RPMI7951 (cell line): Measurements from ENCODE around the gene PTPRM. TPM values are rescaled to one million over a fixed set of nuclear protein-coding genes. Genes with fewer than 3 reads are reported as not detected.

Source experiments
- DNase-seq: peaks from one replicate; pipeline ENCODE4 v3.0.0-alpha.2; 2012; ENCODE audit warnings: low read depth
- total RNA-seq: library from RNA; depleted of rRNA; stranded (reverse); fragments of >200 nt; shearing (Covaris generic); gene quantifications from 2 replicates; pipeline ENCODE4 v1.2.3, GENCODE V29; 2014

The PTPRM gene
- total RNA-seq, 1 experiment from 2014 or later: 51.8 TPM

DNA sequence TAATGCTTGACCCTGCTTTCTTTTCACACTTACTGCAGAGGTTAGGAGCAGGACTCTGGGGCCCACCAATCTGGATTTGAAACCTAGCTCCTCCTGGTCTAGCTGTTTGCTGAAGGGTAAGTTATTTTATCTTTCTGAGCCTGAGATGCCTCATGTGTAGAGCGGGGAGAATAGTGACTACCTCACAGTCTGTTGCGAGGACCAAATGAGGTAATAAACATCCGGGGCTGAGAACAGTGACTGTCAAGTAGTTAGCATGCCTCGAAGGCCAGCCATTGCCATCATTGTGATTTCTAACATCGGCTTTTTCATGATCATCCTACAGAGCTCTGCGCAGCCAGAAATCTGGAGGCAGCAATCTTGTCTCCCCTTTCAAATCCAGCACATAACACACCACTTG lies 32.9 kb downstream of the PTPRM start:
- DNase-seq: no peak

DNA sequence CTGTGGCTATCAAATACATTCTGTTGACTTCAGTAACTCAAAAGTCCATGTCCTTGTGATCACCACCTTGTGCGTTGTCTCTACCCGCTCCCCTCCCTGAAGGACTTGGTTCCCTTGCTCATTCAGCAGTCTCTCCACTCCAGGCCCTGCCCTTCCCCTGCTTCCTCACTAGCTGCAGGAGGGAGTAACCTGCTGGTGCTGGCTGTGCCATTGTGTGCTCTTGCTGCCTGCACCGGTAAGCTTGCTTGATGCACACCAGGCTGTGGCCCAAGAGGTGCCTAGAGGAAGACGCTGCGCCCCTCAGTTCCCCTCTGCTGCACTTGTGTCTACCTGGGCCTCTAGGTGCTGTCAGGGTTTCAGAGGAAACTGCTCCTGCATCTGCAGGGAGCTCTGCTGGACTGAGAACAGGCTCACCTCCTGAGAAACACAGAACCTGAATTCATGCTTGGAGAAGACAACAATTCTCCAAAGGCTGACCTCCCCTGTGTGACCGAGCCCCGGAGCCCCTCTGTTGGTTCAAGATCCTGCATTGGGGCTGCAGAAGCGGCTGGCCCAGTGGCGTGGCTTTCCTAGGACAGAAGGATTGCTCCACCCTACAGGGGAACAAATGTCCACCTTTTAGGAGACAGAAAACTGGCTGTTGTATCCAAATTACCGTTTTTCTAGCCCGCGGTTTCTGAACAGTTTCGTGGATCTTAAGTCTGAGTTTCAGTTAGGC lies 33.6 kb downstream of the PTPRM start:
- no peak for DNase-seq

DNA sequence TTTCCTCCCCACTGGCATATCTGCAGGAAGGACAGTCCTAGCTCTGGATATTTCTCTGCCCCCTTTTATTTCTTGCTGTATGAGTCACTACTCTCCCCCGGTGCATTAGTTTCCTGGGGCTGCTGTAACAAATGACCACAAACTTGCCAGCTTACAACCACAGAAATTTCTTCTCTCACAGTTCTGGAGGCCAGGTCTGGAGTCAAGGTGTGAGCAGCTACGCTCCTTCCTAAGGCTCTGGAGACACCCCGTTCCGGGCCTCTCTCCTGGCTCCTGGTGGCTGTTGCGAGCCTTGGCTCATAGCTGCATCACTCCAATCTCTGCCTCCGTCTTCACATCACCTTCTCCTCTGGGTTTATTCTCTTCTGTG lies 34.1 kb downstream of the PTPRM start:
- DNase-seq: peak; percentile 89

DNA sequence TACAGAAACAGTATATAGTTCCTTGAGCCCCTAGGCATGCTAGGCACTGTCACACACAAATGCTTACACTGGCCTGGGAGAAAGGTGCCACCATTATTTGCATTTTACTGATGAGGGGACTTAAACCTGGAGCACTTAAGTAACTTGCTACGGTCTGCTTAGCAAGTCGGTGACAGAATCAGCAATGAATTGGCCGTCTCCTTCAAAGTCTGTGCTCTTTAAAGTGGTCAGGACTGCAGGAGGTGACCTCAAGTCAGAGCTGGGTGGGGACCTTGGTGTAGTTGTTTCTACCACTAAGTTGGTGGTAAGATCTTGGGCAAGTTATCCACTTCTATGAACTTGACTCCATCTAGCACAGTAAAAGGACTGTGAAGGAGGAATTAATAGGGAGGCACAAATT lies 34.8 kb downstream of the PTPRM start:
- DNase-seq: no peak

DNA sequence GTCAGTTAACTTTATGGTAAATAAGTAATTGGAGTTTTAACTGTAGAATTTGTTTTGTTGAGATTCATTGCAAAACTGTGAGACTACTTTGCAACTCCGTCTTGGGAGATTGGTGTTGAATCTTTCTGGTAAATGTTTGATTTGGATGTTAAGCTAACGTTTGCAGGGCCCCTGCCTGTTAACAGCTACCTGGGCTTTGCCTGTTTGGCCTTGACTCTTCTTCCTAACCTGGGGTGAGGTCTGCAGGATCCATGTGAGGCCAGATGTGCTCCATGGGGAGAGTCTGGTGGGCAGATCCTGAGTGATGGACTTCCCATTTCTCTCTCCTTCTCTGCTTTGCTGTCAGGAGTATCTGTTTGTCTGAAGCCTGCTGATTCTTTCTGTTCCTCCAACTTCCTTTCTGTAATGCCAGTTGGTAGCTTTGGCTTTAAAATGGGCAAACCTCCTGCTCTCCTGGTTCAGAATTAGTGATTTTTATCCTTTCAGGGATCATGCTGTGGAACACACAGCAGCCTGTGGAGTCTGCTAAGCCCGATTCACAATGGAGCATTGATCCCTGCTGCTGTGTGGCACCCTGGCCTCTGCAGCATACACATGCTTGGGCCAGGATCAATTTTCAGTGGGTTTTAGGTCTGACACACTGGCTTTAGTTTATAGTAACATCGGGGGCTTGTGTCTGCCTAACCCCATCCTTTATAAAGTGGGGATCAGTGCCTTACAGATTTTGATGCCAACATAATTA lies 36.3 kb downstream of the PTPRM start:
- no peak for DNase-seq

DNA sequence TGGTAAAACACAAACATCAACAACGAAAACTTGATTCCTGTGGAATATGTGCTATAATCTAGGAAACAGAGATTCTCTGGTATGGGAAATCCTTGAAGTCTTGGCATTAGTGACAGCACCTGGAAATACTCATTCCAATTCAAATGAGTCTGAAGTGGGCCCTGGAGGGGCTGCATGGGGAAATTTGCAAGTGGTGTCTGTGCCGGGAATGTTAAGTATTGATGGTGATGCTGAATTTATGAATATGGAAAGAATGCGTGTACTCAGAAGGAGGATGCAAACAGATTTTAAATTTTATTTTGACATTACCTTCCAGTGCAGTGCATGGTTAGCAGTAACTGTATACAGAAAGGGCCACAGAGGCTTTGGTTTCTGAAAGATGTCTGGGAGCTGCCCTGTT lies 37.2 kb downstream of the PTPRM start:
- no peak for DNase-seq

DNA sequence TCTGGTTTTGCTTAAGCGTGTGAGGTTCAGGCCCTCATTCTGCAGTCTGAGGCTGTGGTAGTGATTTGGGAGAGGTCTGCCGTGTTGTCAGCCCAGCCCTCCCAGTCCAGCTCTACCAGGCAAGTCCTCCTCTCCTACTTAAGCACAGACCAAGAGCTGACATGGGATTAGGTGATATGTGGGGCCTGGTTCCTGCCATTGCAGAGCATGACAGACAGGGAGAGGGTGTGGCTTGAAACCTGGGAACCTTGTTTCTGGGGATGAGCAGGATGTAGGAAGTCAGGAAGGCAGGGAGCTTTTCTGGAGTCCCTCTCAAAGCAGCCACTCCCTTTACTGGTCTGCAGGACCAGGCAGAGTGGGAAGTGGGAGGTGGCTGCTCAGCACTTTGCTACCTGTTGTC lies 38.6 kb downstream of the PTPRM start:
- DNase-seq: no peak

DNA sequence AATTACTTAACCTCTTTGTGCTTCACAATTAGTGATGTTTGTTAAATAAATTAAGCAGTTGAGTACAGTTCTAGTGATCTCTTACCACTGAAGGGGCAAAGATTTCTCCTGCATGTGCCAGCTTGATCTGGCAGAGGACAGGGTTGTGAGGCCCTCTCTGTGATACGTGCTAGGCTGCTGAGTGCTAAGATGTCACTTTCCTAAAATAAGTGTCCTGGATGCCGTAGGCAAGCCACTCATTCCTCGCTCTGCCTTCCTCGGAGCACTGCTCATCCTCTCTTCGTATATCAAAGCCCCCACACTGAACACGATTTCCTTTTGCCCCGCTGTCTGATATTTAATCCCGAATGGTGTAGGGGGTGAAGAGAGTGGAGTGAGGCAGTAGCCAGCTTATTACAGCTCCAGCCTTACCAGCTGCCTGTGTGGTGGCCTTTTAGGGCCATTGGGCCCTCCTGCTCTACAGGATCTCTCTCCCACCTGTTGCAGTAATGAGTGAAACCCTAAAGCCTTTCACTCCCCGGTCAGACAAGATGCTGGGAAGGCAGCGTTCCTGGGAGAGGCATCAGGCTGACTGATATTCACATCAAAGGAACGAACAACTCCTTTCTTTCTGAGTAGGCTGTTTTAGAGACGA lies 40.5 kb downstream of the PTPRM start:
- DNase-seq: no peak

DNA sequence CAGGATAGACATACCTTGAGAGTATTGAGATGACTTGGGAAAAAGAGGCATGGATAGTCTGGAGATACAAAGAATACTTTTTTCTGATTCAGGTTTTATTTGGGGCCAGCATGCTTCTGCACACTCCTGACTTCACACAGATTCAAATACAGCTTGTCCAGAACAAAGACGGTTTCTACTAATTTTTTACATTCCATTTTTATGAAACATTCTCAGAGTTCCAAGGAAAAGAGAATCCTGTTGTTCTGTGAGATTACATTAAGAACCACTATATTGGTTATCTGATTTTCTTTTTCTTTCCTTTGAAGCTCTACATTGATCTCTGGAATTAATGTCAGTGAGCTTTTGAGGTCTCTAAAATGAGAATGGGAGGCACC lies 41.0 kb downstream of the PTPRM start:
- no peak for DNase-seq

DNA sequence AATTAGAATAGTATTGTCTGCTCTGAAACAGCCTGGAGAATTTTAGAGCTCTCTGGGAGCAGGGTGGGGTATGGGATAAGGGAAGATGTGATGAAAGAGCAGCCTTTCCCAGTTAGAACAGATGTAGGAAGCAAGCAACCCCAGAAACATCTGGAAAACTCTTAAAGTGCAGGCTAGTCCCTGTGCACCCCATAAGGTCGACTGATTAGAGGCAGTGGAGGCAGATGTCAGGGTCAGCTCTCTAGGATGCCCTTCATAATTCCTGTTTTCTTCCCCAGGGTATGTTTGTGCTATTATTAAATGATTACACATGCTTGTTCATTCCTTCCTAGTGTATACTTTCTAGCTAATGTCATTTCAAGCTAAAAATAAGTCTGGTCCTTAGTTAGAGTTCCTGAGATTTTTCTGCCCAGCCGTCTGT lies 41.7 kb downstream of the PTPRM start:
- peak; percentile 58 for DNase-seq

DNA sequence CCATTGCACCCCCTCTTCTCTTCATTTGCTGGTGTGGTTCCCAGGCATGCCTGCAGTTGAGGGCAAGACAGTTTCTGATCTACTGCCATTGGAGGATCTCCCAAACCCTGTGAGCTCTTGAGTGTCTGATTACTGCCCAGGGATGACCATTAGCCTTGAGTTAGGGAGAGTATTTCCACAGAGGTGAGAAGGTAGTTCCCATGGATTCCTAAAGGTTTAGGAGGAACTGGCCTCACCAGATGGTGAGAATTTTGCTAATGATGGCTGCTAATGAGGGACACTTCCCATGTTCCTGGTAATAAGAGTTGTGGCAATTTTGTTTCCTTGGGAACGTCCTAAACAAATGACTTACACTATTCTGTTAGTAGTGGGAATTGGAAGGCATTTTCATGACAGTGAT lies 42.5 kb downstream of the PTPRM start:
- no peak for DNase-seq

DNA sequence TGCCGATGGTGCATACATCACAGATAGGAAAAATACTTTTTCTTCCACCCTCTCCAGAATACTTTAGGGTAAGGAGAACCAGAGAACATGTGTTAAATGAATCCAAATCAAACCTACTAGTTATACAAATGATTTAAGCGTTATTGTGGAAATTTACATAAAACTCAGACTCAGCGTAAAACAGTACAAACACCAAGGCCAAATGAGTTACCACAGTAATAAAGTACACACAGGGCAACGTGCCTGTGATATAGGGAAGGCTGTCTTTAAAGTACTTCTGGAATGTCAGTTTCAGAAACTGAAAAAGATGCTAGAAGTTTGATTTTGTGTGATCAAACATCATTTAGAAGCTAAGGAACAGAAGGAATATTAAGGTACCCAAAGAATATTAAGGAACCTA lies 46.9 kb downstream of the PTPRM start:
- DNase-seq: no peak

DNA sequence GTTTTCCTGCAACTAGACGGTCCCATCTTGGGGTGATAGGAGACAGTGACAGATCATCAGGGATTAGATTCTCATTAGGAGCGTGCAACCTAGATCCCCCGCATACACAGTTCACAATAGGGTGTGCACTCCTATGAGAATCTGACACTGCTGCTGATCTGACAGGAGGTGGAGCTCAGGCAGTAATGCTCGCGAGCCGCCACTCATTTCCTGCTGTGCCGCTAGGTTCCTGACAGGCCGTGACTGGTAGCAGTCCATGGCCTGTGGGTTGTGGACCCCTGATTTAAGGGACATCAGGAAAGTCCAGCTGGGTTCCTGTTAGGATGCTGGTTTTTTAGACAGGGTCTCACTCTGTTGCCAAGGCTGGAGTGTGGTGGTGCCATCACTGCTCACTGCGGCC lies 48.7 kb downstream of the PTPRM start:
- DNase-seq: no peak

DNA sequence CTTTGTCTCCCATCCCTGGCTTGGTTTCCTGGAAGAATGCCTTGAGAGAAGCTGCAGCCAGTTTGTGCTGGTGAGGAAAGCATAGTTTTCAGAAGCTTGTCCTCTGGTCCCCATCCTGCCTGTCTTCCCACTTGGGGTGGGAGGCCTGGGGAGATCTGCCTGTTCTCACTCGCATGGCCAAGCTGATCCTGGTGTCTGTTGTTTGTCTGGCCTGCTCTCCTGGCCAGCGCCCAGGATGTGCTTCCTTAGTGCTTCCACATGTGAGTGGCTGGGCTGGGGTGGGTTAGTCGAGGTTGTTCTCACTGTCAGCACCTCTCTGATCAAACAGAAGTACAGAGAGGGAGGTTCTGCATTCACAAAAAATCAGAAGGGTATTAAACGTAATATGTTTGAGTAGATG lies 49.5 kb downstream of the PTPRM start:
- peak; percentile 58 for DNase-seq

DNA sequence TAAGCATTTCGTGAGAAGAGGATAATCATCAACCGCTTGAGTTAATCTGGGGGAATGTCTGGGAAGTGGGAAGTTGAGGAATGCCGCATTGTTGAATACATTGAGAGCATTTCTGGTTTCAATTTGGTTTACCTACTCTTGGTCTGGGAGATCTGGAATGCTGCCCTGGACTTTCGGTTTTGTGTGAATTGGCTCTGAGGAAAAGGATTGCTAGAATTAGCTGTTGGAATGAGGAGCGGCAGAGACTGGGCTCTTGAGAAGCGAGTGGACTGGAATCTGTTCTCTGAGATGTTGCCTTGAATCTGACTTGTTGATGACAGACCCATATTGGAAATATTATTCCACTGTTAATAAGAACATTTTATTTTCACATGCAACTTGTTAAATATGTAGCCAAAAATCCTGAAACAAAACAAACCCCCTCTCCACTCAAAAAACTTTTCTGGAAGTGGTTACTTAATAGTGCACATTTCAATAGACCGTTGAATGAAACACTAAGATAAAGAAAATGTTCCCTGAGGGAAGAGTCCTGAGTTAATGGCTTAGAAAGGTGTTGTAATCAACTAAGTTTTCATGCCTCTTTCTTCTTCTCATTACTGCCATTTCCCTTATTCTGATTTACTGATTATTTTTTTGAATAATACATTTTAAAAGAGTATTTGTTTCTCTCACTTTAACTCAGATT lies 50.8 kb downstream of the PTPRM start:
- peak; percentile 92 for DNase-seq

DNA sequence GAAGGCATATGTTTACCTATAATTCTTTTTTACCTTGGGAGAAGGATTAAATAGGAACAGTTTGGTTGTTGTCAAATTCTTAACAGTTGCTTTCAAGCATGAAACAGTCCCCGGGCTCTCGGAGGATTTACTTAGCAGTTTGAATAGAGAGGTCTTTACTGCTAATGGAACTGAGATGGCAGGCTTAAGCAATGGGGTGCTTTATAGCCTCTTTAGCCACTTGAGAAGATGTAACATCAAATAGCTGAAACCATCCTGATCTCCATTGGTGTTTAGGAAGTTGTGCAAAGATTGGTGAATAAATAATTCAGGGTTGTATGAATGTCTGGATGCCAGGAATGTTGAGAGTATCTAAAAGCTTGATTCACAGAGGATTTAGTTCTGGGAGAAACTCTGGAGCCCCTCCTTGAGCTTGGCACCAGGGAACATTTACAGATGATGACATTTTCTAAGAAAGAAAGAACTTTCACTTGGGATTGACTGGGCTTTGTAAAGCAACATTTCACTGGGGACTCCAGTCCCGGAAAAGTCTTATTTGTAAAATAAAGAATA lies 51.9 kb downstream of the PTPRM start:
- DNase-seq: no peak

DNA sequence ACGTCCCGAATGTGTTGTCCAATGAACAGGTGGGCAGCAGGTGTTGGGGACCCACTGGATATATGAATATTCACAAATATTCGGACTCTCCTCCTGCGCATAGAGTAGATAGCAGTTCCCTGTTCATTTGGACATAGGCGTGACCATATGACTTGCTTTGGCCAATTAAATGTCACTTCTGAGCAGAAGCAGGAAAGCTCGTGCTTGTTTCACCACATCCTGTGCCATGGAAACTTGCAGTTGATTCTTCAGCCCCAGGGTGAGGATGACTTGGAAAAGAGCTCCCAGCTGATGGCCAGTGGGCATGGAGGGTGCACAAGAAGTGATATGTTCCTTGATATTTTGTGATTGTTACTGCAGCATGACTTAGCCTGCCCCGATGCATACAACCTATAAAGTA lies 52.6 kb downstream of the PTPRM start:
- peak; percentile 66 for DNase-seq

DNA sequence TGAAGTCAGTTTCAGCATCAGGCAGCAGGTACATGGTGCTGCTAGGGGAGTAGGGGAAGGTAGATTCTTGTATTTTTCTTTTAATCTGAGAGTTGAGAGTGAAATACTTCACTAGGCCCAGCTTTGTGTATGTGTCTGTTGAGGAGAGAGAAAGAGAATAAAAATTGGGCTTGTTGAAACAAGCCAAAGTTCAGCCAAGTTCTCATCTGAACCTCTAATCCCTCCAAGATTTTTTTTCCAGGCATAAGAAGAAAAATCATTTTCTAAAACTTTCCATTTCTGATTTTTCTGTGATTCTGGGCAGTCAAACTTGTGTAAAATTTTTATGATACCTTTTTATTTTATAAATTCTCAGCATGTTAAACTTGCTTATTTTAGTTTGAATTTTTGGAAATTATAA lies 55.6 kb downstream of the PTPRM start:
- no peak for DNase-seq

DNA sequence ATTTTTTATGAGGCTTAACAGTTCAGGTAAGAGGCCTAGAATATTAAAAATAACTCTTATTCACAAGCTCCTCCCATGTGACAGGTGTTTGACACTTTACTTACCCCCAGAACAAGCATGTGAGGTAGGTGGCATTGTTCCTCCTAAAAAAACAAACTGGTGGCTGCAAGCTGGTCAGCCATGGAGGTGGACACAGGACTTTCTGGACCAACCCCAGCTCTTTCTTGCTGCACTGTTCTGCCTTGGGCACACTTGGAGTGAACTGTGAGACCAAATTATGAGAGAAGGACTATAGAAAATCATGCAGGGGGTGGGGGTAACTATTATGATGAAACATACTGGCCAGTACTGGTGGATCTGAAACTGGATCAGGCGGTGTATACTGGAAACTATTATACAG lies 56.6 kb downstream of the PTPRM start:
- no peak for DNase-seq

DNA sequence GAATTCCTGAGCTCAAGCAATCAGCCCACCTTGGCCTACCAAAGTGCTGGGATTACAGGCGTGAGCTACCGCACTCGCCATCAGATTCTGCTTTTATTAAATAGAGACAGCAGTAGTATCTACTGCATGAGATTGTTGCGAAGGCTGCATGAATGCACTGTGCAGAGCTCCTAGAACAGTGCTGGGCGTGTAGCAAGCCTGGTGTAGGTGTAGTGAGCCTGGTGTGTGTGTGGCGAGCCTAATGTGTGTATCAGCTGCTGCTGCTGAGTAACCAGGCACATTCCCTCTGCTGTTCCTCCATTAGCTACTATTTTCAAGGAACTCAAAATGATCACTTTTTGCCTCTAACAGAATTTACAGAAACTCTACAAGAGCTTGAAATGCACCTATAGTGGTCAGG lies 57.6 kb downstream of the PTPRM start:
- DNase-seq: no peak

DNA sequence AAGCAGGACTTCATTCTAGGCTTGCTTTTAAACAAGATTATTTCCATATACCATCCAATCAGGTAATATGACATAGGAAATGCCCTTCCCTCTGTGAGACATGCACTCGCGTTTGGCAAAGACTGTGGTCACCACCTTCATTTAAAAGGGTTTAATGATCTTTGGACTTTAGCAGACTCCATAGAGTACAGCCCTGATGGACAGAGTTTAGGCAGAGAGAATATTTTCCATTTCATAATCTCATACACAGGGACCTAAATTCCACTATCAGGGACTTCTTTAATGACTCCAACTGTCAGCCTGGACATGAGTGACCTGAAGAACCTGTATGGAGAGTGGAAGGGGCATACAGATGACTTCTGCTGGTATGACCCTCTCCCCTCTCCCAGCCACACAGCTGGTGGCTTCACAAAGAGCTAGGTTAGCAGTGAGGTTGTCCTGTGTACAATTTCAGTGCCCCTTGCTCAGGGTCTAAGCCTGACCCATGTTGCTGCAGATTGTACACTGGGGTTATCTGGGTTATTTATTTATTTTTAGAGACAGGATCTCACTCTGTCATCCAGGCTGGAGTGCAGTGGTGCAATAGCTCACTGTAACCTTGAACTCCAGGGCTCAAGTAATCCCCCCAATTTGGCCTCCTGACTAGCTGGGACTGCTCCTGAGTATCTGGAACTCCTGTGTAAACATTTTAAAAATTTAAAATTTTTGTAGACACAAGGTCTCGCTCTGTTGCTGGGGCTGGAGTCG lies 59.2 kb downstream of the PTPRM start:
- no peak for DNase-seq
